Measurements from ENCODE around the gene MVB12A. TPM values are rescaled to one million over a fixed set of nuclear protein-coding genes. Genes with fewer than 3 reads are reported as not detected.
A peak's percentile ranks its signal among the peaks of the same experiment; 100 is the strongest.

The MVB12A gene
- total RNA-seq, 1 experiment from 2014 or later: 75.1 TPM

DNA sequence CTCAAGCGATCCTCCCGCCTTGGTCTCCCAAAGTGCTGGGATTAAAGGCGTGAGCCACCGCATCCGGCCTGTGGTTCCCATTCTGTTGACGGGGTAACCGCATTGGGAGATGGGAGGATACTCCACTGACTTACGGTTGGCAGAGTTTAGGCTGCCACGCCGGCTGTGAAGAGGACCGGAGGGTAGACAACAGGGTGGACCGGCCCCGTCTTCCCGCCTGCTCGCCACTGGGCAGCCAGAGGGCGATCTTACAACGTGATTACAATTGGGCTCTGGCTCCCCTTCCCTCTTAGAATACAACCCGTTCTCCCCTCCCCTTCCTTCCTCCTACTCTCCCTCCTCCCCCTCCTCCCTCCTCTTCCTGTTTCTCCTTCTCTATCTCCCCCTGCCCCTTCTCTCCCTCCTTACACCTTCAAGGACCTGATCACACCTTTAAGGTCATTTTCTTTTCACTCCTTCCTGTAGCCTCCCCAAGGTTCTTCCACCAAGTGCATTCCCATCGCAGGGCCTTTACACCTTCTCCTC is 24.9 kb upstream of the MVB12A start:
- peak; percentile 92 for DNase-seq
- H3K4me3 ChIP-seq (ENCODE audit: insufficient read depth, low read depth, low read length): no peak overlapping the region
- peaks cover 6% of the 10 kb centered on the region for H3K27me3 ChIP-seq (ENCODE audit: control insufficient read depth, insufficient read depth, low read length)
- H3K36me3 ChIP-seq (replicated peaks; ENCODE audit: control insufficient read depth, insufficient read depth, low read length): peaks cover 2% of the 10 kb centered on the region

DNA sequence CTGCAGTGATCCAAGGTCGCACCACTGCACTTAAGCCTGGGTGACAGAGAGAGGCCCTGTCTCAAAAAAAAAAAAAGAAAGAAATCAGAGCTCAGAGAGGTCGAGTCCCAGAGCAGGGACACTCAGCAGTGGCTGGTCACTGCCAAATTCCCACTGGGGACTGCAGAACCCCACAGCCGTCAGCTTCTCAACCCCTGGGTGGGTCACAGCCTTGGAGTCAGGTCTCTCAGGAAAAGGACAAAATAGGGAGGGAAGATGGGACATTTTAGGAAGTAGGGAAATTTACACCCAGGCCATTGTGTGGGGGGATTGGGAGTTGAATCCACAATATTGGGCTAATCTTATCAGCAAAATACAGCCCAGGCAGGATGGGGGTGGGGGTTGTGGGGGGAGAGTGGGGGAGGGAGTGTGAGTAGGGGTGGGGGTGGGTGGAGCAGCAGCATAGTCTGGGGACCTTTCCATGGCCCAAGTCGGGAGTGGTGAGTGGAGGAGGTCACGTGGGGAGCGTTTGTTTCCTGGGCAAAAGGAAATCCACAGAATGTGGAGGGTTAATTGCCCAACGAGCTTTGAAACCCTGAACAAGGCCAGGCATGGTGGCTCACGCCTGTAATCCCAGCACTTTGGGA is 20.8 kb upstream of the MVB12A start:
- no peaks in the 10 kb centered on the region for H3K27me3 ChIP-seq (ENCODE audit: control insufficient read depth, insufficient read depth, low read length)
- H3K4me3 ChIP-seq (ENCODE audit: insufficient read depth, low read depth, low read length): no peak overlapping the region
- peaks cover 5% of the 10 kb centered on the region for H3K36me3 ChIP-seq (replicated peaks; ENCODE audit: control insufficient read depth, insufficient read depth, low read length)

DNA sequence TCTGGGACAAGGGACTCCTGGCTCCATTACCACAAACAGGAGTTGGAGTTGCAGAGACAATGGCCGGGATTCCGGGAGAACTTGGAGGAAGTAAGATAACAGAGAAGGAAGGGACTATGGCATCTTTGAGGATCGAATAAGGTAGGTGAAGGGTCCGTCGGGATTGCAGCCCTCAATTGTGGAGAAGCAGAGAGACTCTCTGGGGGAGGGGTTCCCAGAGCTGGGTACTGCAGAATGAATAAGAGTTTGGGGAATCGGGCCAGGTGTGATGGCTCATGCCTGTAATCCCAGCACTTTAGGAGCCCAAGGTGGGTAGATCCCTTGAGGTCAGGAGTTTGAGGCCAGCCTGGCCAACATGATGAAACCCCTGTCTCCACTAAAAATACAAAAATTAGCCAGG is 18.2 kb upstream of the MVB12A start:
- no peak for DNase-seq
- peaks cover 5% of the 10 kb centered on the region for H3K36me3 ChIP-seq (replicated peaks; ENCODE audit: control insufficient read depth, insufficient read depth, low read length)
- no peak overlapping the region for H3K4me3 ChIP-seq (ENCODE audit: insufficient read depth, low read depth, low read length)
- no peaks in the 10 kb centered on the region for H3K27me3 ChIP-seq (ENCODE audit: control insufficient read depth, insufficient read depth, low read length)

More for the DNA sequence above, 20.8 kb upstream of the MVB12A start:
- DNase-seq: no peak

DNA sequence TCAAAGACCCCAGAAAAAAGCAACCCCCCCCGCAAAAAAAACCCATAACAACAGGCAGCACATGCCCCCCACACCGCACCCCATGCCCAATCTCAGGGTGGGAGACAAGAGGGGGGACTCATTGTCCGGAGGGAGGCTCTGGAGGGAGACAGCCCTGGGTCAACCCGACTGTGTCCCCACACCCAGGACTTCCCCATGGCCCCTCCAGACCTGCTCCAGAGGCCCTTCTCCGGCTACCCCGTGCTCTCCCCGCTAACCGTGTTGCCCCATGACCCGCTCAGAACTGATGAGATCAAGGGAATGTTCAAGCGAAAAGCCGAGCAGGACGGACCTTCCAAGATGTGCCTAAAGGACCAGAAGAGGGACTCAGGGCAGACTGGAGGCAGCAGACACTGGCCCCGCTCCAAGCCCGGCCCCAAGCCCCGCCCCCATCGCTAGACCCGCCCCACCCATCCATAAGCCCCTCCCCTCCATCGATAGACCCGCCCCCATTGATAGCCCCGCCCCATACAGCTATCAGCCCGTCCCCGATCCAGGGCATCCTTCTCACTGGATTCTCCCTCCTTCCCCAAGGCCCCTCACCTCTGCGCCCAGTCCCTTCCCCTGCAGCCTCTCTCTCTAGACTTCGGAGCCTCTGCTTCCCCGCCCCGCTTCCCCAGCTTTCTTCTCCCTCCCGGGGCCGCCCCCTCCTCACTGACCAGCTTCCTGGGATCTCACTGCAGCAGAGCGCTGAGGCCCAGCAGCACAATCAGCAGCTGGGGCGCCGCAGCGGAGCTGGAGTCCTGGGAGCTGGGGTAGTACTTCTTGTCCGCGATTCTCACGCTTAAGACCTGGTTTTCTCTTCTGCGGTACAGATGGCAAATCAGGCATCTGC is 16.6 kb upstream of the MVB12A start:
- no peaks in the 10 kb centered on the region for H3K27me3 ChIP-seq (ENCODE audit: control insufficient read depth, insufficient read depth, low read length)
- DNase-seq: peak; percentile 99
- peaks cover 5% of the 10 kb centered on the region for H3K36me3 ChIP-seq (replicated peaks; ENCODE audit: control insufficient read depth, insufficient read depth, low read length)
- peak overlapping the region; percentile 57 for H3K4me3 ChIP-seq (ENCODE audit: insufficient read depth, low read depth, low read length)

DNA sequence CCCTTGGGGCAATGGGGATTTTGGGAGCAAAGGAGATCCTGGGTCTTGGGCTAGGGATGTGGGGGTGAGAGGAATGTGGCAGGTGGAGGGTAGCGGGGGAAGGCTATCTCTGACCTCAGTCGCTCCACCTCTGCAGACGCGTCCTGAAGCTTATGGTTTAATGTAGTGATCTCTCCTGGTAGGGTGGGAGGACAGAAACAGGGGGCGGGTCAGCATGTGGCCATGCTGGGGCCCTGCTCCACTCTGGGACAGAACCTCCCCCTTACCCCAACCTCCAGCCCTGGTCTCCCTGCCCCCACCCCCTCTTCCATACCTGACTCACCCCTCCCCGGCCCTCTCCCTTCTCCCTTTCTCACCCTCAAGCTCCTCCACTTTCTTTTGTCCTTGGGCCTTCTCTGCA is 15.8 kb upstream of the MVB12A start:
- Histone ChIP-seq H3K36me3 (replicated peaks; ENCODE audit: control insufficient read depth, insufficient read depth, low read length) (peaks cover 3% of the 10 kb centered on the region), H3K27me3 (ENCODE audit: control insufficient read depth, insufficient read depth, low read length) (no peaks in the 10 kb centered on the region), H3K4me3 (ENCODE audit: insufficient read depth, low read depth, low read length) (peak overlapping the region; percentile 57)
- peak; percentile 82 for DNase-seq

DNA sequence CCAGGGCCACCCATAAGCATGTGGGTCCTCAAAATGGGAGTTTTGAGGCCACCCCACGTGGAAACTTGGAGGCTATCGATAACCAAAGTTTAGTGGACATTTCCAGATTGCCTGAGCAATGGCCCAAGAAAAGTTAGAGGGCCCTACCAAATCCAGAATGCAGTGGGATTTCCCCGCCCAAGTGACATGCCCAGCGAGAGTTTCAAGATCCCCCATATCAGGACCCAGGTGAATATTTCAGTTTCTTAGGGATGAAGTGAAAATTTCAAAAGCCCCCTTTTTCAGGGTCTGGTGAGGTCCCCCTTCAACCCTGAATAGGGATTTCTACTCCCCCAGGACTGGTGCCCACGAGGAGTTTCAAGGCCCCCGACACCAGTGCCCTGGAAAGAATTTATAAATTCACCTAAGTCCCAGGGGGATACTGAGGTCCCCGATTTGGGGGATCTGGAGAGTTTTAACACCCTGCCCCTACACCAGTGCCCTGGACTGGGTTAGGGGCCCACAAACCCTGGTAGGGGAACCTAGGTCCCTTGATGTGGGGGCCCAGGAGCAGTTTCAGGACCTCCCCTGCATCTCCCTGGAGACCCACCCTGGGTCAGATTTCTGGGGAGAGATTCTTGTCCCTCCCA is 15.1 kb upstream of the MVB12A start:
- Histone ChIP-seq H3K4me3 (ENCODE audit: insufficient read depth, low read depth, low read length) (peak overlapping the region; percentile 57), H3K27me3 (ENCODE audit: control insufficient read depth, insufficient read depth, low read length) (no peaks in the 10 kb centered on the region), H3K36me3 (replicated peaks; ENCODE audit: control insufficient read depth, insufficient read depth, low read length) (peaks cover 3% of the 10 kb centered on the region)
- DNase-seq: no peak

DNA sequence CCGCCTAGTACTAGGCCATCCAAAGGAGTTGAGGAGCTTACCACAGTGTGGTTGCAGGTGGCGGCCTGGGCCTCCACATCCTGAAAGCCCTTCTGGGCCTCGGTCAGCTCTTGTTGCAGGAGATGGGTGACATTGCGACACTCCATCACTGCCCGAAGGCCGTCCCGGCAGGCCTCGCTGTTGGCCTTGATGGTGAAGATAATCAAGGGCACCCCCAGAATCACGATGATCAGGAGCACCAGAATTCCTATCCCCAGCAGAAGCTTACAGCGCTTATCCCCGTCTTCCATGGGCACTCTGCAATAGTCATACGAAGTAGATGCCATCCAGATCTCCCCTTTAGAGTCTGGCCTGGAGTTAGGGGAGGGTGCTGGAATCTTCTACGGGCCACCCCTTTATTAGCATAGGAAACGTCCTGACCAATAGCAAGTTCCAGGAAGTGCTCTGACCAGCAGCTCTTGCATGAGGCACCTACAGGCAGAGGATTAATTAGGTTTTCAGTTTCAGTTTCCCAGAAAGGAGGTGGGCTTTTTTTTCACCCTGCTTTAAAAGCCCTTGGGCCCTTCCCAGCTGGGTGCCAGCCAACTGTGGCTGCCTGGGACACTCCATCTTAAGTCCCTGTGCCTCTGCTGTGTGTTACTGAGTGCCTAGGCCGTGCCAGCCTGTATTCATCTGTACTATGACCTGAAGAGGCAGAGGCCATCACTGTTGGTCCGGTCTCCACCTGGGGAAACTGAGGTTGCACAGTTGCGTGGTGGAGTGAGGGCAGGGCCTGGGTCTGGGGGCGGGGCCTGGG is 14.4 kb upstream of the MVB12A start, which contains the start of gene BST2:
TSS of gene BST2 (minus strand) at position 381 of the 796 bp plus-strand sequence. CDS start at position 326, 55 bp downstream.
- Histone ChIP-seq H3K27me3 (ENCODE audit: control insufficient read depth, insufficient read depth, low read length) (no peaks in the 10 kb centered on the region), H3K36me3 (replicated peaks; ENCODE audit: control insufficient read depth, insufficient read depth, low read length) (peaks cover 3% of the 10 kb centered on the region; the same call in 1 of the 2 replicates), H3K4me3 (ENCODE audit: insufficient read depth, low read depth, low read length) (peak within 1 kb of the TSS; percentile 57)
- peak; percentile 87 for DNase-seq

DNA sequence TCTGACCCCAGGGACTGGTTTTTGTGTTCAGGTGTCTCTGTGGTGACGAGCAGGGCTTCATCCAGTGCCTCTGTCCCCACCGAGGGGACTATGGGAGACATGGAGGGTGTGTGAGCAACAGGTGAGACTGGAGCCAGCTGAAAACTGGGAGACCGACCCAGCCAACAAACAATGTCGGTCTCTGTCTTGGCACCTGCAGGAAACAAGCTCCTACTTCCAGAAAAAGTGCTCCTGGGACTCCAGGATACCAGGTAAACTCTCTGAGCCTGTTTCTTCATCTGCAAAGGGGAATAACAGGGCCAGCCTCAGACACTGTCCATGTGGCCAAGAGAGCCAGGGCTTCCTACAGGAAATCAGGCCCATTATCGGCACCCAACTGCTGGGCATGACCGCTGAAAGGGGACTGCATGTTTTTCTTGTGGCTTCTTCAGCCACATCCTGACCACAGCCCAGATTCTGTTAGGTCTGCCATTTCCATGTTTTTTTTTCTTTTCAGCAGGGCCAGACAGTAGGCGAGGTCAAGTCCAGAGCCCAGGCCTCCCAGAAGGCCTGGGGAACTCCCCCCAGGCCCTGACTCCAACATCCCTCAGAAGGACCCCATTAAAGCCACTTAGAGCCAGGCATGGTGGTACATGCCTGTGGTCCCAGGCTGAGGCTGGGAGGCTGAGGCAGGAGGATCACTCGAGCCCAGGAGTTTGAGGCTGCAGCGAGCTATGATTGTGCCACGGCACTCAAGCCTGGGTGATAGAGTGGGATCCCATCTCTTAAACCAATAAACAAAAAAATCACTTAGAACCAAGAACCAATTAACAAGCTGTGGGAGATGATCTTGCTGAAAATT is 13.6 kb upstream of the MVB12A start:
- Histone ChIP-seq H3K4me3 (ENCODE audit: insufficient read depth, low read depth, low read length) (peak overlapping the region; percentile 8; the same call in 1 of the 2 replicates), H3K27me3 (ENCODE audit: control insufficient read depth, insufficient read depth, low read length) (no peaks in the 10 kb centered on the region), H3K36me3 (replicated peaks; ENCODE audit: control insufficient read depth, insufficient read depth, low read length) (peaks cover 3% of the 10 kb centered on the region; the same call in 1 of the 2 replicates)
- no peak for DNase-seq

DNA sequence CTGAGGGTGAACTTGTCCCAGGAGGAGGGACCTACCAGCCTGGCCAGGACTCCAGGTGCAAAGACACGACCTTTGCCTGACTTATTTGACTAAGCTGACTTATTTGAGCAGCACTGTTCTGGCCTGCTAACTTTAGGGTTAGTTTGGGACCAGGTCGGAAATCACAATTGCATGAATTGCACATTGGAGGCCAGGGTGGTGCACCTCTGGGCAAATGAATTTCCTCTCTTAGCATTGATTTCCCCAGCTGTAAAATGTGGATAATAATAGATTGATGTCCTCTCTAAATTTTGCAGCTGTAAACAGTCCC is 13.0 kb upstream of the MVB12A start:
- Histone ChIP-seq H3K4me3 (ENCODE audit: insufficient read depth, low read depth, low read length) (no peak overlapping the region), H3K27me3 (ENCODE audit: control insufficient read depth, insufficient read depth, low read length) (no peaks in the 10 kb centered on the region), H3K36me3 (replicated peaks; ENCODE audit: control insufficient read depth, insufficient read depth, low read length) (peaks cover 3% of the 10 kb centered on the region; the same call in 1 of the 2 replicates)
- no peak for DNase-seq

DNA sequence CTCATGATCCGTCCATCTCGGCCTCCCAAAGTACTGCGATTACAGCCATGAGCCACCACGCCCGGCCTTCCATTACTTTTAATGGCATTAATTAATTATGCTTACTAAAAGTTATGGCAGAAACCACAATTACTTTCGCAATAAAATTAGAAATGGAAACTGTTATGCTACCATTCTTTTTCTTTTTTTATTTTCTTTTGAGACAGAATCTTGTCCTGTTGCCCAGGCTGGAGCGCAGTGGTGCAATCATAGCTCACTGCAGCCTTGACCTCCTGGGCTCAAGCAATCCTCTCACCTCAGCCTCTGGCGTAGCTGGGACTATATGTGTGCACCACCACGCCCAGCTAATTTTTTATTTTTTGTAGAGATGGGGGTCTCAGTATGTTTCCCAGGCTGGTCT is 9.9 kb upstream of the MVB12A start:
- Histone ChIP-seq H3K4me3 (ENCODE audit: insufficient read depth, low read depth, low read length) (no peak overlapping the region), H3K27me3 (ENCODE audit: control insufficient read depth, insufficient read depth, low read length) (no peaks in the 10 kb centered on the region), H3K36me3 (replicated peaks; ENCODE audit: control insufficient read depth, insufficient read depth, low read length) (no peaks in the 10 kb centered on the region)
- no peak for DNase-seq

DNA sequence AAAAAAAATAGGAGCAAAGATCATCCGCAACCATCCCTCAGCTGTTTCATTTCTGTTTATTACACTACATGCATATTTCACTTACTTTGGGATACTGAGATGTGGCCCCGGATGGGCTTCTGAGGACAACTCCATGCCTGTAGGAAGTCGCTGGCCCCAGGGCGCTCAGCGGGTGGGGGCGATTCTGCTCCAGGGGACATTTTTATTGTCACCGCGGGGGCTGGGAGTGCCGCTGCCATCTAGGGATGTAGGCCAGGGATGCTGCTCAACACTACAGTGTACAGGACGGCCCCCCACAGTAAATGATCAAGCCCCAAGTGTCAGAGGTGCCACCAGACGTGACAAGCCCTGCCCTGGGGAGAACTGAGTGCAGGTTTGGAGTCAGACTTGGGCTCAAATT is 8.0 kb upstream of the MVB12A start:
- DNase-seq: no peak
- H3K36me3 ChIP-seq (replicated peaks; ENCODE audit: control insufficient read depth, insufficient read depth, low read length): no peaks in the 10 kb centered on the region
- peaks cover 3% of the 10 kb centered on the region; the same call in 1 of the 2 replicates for H3K27me3 ChIP-seq (ENCODE audit: control insufficient read depth, insufficient read depth, low read length)
- no peak overlapping the region for H3K4me3 ChIP-seq (ENCODE audit: insufficient read depth, low read depth, low read length)

DNA sequence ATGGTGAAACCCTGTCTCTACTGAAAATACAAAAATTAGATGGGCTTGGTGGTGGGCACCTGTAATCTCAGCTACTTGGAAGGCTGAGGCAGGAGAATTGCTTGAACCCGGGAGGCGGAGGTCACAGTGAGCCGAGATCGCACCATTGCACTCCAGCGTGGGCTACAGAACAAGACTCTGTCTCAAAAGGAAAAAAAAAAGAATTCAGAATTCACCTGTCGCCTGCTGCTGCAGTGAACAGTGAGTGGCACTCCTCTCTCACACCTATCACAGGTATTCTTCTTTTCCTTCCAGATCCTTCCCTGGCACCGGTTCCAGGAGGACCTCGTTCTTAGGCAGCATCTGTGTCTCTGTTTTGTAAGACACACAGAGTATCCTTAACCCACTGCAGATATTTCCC is 5.8 kb upstream of the MVB12A start:
- H3K4me3 ChIP-seq (ENCODE audit: insufficient read depth, low read depth, low read length): no peak overlapping the region
- DNase-seq: no peak
- H3K27me3 ChIP-seq (ENCODE audit: control insufficient read depth, insufficient read depth, low read length): peaks cover 3% of the 10 kb centered on the region; the same call in 1 of the 2 replicates
- H3K36me3 ChIP-seq (replicated peaks; ENCODE audit: control insufficient read depth, insufficient read depth, low read length): no peaks in the 10 kb centered on the region

DNA sequence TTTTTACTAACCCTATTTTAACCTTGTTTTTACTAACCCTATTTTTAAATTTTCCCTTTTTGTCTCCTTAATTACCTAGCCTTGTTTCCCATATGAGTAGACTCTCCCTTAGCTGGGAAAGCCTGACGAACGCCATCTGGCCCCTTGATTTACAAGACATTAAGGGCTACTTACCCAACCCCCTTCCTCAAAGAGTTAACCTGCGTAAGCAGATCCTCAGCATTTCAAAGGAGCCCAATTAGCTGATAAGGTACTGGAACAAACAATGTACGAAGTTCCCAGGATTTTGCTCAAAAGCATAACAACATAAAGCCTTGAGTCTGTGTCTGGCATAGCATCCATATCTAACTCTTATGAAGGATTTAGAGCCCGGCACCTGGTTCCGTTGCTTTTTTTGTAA is 4.7 kb upstream of the MVB12A start:
- no peak overlapping the region for H3K4me3 ChIP-seq (ENCODE audit: insufficient read depth, low read depth, low read length)
- H3K36me3 ChIP-seq (replicated peaks; ENCODE audit: control insufficient read depth, insufficient read depth, low read length): no peaks in the 10 kb centered on the region
- peak; percentile 56 for DNase-seq
- peaks cover 3% of the 10 kb centered on the region for H3K27me3 ChIP-seq (ENCODE audit: control insufficient read depth, insufficient read depth, low read length)
